HepG2 (cell line): ENCODE results near the gene ARL3. TPM values are rescaled to one million over a fixed set of nuclear protein-coding genes. Genes with fewer than 3 reads are reported as not detected.

Experiments
- ARID2 ChIP-seq: sonication (generic); formaldehyde crosslinking; IDR thresholded peaks from 2 replicates; pipeline ENCODE4 v1.8.1; 2022; ENCODE audit warnings: mild to moderate bottlenecking, missing genetic modification reagents, borderline replicate concordance
- DNMT3B ChIP-seq: conservative IDR thresholded peaks from 2 replicates; pipeline ENCODE4 v1.6.1; 2016; ENCODE audit warnings: missing biosample characterization, control low read depth
- HDAC1 ChIP-seq: sonication (generic); formaldehyde crosslinking; IDR thresholded peaks from 2 replicates; pipeline ENCODE4 v1.5.1; 2020; ENCODE audit warnings: mild to moderate bottlenecking, missing genetic modification reagents
- HNRNPL ChIP-seq: fragments of 200-400 bp; formaldehyde crosslinking; IDR thresholded peaks from 2 replicates; pipeline ENCODE4 v1.6.1; 2017; ENCODE audit warnings: mild to moderate bottlenecking, low read depth, low read length
- KDM5B ChIP-seq: sonication (generic); formaldehyde crosslinking; IDR thresholded peaks from 2 replicates; pipeline ENCODE4 v1.4.0; 2020; ENCODE audit warnings: missing genetic modification reagents, mild to moderate bottlenecking, borderline replicate concordance
- KMT2A ChIP-seq: sonication (generic); formaldehyde crosslinking; IDR thresholded peaks from 2 replicates; pipeline ENCODE4 v1.4.0; 2020; ENCODE audit warnings: missing genetic modification reagents
- MAF1 ChIP-seq: sonication (generic); formaldehyde crosslinking; IDR thresholded peaks from 2 replicates; pipeline ENCODE4 v1.5.0; 2020; ENCODE audit warnings: missing genetic modification reagents, borderline replicate concordance
- MBNL3 ChIP-seq: fragments of 250-450 bp; sonication (Bioruptor Pico); conservative IDR thresholded peaks from 2 replicates; pipeline ENCODE4 v1.8.0; 2022; ENCODE audit warnings: mild to moderate bottlenecking, inconsistent platforms
- MYC ChIP-seq: sonication (generic); formaldehyde crosslinking; IDR thresholded peaks from 2 replicates; pipeline ENCODE4 v1.9.0; 2021; ENCODE audit warnings: missing genetic modification reagents, borderline replicate concordance
- SIX4 ChIP-seq: sonication (generic); formaldehyde crosslinking; IDR thresholded peaks from 2 replicates; pipeline ENCODE4 v1.4.0; 2020; ENCODE audit warnings: missing genetic modification reagents
- SNAPC5 ChIP-seq: sonication (generic); formaldehyde crosslinking; IDR thresholded peaks from 2 replicates; pipeline ENCODE4 v1.8.1; 2023; ENCODE audit warnings: mild to moderate bottlenecking, missing genetic modification reagents, borderline replicate concordance
- SP1 ChIP-seq, 2 experiments: fragments of 450-650 bp in 1 of 2; sonication (generic) in 1 of 2; formaldehyde crosslinking in 1 of 2; IDR thresholded peaks; 2 replicates each; pipeline versions ENCODE4 v1.4.0 to v1.6.1; 2016 to 2020; ENCODE audit warnings: missing genetic modification reagents in 1 of 2
- TBX2 ChIP-seq: sonication (generic); formaldehyde crosslinking; IDR thresholded peaks from 2 replicates; pipeline ENCODE4 v1.5.0; 2020; ENCODE audit warnings: missing genetic modification reagents, mild to moderate bottlenecking, borderline replicate concordance
- TBX3 ChIP-seq: fragments of 450-650 bp; IDR thresholded peaks from 2 replicates; pipeline ENCODE4 v1.6.1; 2017; ENCODE audit warnings: antibody characterized with exemption, mild to moderate bottlenecking, inconsistent platforms, borderline replicate concordance
- ZBTB43 ChIP-seq: sonication (generic); formaldehyde crosslinking; conservative IDR thresholded peaks from 2 replicates; pipeline ENCODE4 v1.4.0; 2020; ENCODE audit warnings: missing genetic modification reagents
- ZNF34 ChIP-seq: sonication (generic); formaldehyde crosslinking; IDR thresholded peaks from 2 replicates; pipeline ENCODE4 v1.4.0; 2020; ENCODE audit warnings: mild to moderate bottlenecking, missing genetic modification reagents, borderline replicate concordance
- ZNF557 ChIP-seq: sonication (generic); formaldehyde crosslinking; IDR thresholded peaks from 2 replicates; pipeline ENCODE4 v1.4.0; 2020; ENCODE audit warnings: missing genetic modification reagents
- ZNF607 ChIP-seq: sonication (generic); formaldehyde crosslinking; IDR thresholded peaks from 2 replicates; pipeline ENCODE4 v1.5.1; 2020; ENCODE audit warnings: missing genetic modification reagents, mild to moderate bottlenecking, borderline replicate concordance
- ZNF687 ChIP-seq: sonication (generic); formaldehyde crosslinking; IDR thresholded peaks from 2 replicates; pipeline ENCODE4 v1.5.1; 2020; ENCODE audit warnings: mild to moderate bottlenecking, missing genetic modification reagents, moderate library complexity
- ZNF710 ChIP-seq: sonication (generic); formaldehyde crosslinking; IDR thresholded peaks from 2 replicates; pipeline ENCODE4 v1.5.0; 2020; ENCODE audit warnings: mild to moderate bottlenecking, missing genetic modification reagents, borderline replicate concordance
- ZNF891 ChIP-seq: sonication (generic); formaldehyde crosslinking; IDR thresholded peaks from 2 replicates; pipeline ENCODE4 v1.5.0; 2020; ENCODE audit warnings: mild to moderate bottlenecking, missing genetic modification reagents
- polyA plus RNA-seq, 8 experiments: library from polyadenylated mRNA; depleted of rRNA in 3 of 8; stranded (reverse) in 7 of 8; unstranded in 1 of 8; fragments of >200 nt; fragmentation: Illumina TruSeq in 4 of 8; extraction: Trizol in 4 of 8; gene quantifications; 2 replicates each; pipeline versions ENCODE4 v1.2.1 to v1.2.3, GENCODE V29; 2011 to 2016; ENCODE audit warnings: low read depth in 4 of 8, missing spikeins in 1 of 8, mixed read lengths in 1 of 8; ENCODE audit not compliant: insufficient read depth in 1 of 8
- total RNA-seq, 5 experiments: library from RNA; depleted of rRNA; stranded (reverse); fragments of >200 nt; fragmentation: Illumina TruSeq; extraction: Trizol; gene quantifications; 2 replicates each; pipeline ENCODE4 v1.2.3, GENCODE V29; 2016; ENCODE audit warnings: low read depth in 1 of 5

ARL3 gene
- total and polyA plus RNA-seq, 2 of the 13 experiments (the other 11 are each of a cell fraction or from before 2014, with no cell fraction given), result 5.2 to 6.6 TPM

- peak; percentile 78; the same call in 1 of the 2 replicates for TF ChIP-seq TBX2 (CRISPR knock-in tag)
- TF ChIP-seq SNAPC5 (CRISPR knock-in tag), result no peak
- TF ChIP-seq SIX4 (CRISPR knock-in tag), result no peak
- TF ChIP-seq MAF1 (CRISPR knock-in tag), result no peak
- 0 out of 2 replicates have a peak, but pooled peaks have one; percentile 21 for TF ChIP-seq ZNF607 (CRISPR knock-in tag)
- peak; percentile 58; the same call in 1 of the 2 replicates for TF ChIP-seq ZNF710 (CRISPR knock-in tag)
- TF ChIP-seq HNRNPL, result peak; percentile 70; the same call in 1 of the 2 replicates
- peak; percentile 65; the same call in 1 of the 2 replicates for TF ChIP-seq KDM5B
- TF ChIP-seq ZNF891, result peak; percentile 69; the same call in 1 of the 2 replicates
- 0 out of 2 replicates have a peak, but pooled peaks have one; percentile 25 for TF ChIP-seq TBX3
- 0 out of 2 replicates have a peak, but pooled peaks have one; percentile 34 for TF ChIP-seq ZNF34 (CRISPR knock-in tag)
- no peak for TF ChIP-seq SP1 (IDR thresholded peaks at IDR 0.05)
- peak; percentile 88 for TF ChIP-seq SP1 (CRISPR knock-in tag; IDR thresholded peaks at IDR 0.05)
- TF ChIP-seq DNMT3B (CRISPR knock-in tag), result 0 out of 2 replicates have a peak, but pooled peaks have one; percentile 5
- TF ChIP-seq ZBTB43, result 0 out of 2 replicates have a peak, but pooled peaks have one; percentile 21
- peak; percentile 29; the same call in 1 of the 2 replicates for TF ChIP-seq HDAC1 (CRISPR knock-in tag)
- no peak for TF ChIP-seq KMT2A (CRISPR knock-in tag)
- TF ChIP-seq ZNF557 (CRISPR knock-in tag), result peak; percentile 36; the same call in 1 of the 2 replicates
- TF ChIP-seq MBNL3 (CRISPR knock-in tag), result no peak
- TF ChIP-seq MYC, result peak; percentile 51; the same call in 1 of the 2 replicates
- no peak for TF ChIP-seq ARID2 (CRISPR knock-in tag)
- TF ChIP-seq ZNF687 (CRISPR knock-in tag), result peak; percentile 72
Measured at GRCh38 chr10:102641880-102642735, 72.1 kb downstream of the ARL3 start (continued).
